Heart right ventricle (tissue), 16 donors: ENCODE results near the gene PRKAB1. TPM values are rescaled to one million over a fixed set of nuclear protein-coding genes. Genes with fewer than 3 reads are reported as not detected.

Experiments used
- ATAC-seq, 8 donors: fragments of 200-7000 bp; cut with Tn5 transposase; one replicate each; pipeline ENCODE4 v1.9.1; 2020; ENCODE audit warnings: mild to moderate bottlenecking in 8 of 8, moderate library complexity in 8 of 8, moderate number of reproducible peaks in 1 of 8
- DNase-seq, 2 donors: peaks; one replicate each; pipeline ENCODE4 v3.0.0-alpha.2; 2020
- H3K27ac ChIP-seq, 10 donors: fragments of 200-600 bp; sonication (generic) in 2 of 10; one replicate each; pipeline versions ENCODE4 v1.5.0 to v1.8.0; 2020 to 2022; ENCODE audit warnings: mild to moderate bottlenecking in 3 of 10
- H3K27me3 ChIP-seq, 7 donors: fragments of 200-600 bp; one replicate each; pipeline ENCODE4 v1.8.0; 2021 to 2022; ENCODE audit warnings: mild to moderate bottlenecking in 2 of 7
- H3K36me3 ChIP-seq, 9 donors: fragments of 200-600 bp; sonication (generic) in 1 of 9; one replicate each; pipeline versions ENCODE4 v1.5.0 to v1.8.0; 2020 to 2022; ENCODE audit warnings: mild to moderate bottlenecking in 2 of 9
- H3K4me1 ChIP-seq, 9 donors: fragments of 200-600 bp; sonication (generic) in 1 of 9; one replicate each; pipeline versions ENCODE4 v1.5.0 to v1.8.0; 2020 to 2022; ENCODE audit warnings: mild to moderate bottlenecking in 4 of 9
- H3K4me3 ChIP-seq, 10 donors: fragments of 200-600 bp; sonication (generic) in 2 of 10; one replicate each; pipeline versions ENCODE4 v1.5.0 to v1.8.0; 2020 to 2022; ENCODE audit warnings: mild to moderate bottlenecking in 7 of 10, moderate library complexity in 2 of 10
- H3K9me3 ChIP-seq, 11 donors: fragments of 200-600 bp in 10 of 11; sonication (generic) in 2 of 11; one replicate each; pipeline versions ENCODE4 v1.5.0 to v1.8.0; 2013 to 2022; ENCODE audit warnings: mild to moderate bottlenecking in 2 of 11, control low read depth in 1 of 11, moderate library complexity in 1 of 11
- CTCF ChIP-seq, 9 donors: fragments of 200-600 bp; sonication (generic) in 2 of 9; IDR thresholded peaks; one replicate each; pipeline versions ENCODE4 v1.5.0 to v1.8.0; 2021 to 2022; ENCODE audit warnings: antibody characterized with exemption in 9 of 9, mild to moderate bottlenecking in 5 of 9, moderate library complexity in 1 of 9
- WGBS, 2 donors: extraction: QIAGEN DNeasy Blood & Tissue Kit; methylation state at CpG; one replicate each; pipeline ENCODE4 v1.1.7; 2013; ENCODE audit warnings: inconsistent platforms in 1 of 2; 5-methylcytosine and 5-hydroxymethylcytosine counted together
- intact Hi-C, 10 donors: fragments of 100-400 bp; cut with DNase I; formaldehyde crosslinking; loops; one replicate each; pipeline versions ENCODE4 v1.11.1 to v1.14.2; 2022
- polyA plus RNA-seq, 2 donors: library from polyadenylated mRNA; stranded (reverse); fragments of 200-250 nt; gene quantifications; one replicate each; pipeline ENCODE4 v1.2.3, GENCODE V29; 2013
- total RNA-seq, 10 donors: library from RNA; stranded (reverse); fragmentation: NEBNext Ultra II Directional in 3 of 10; extraction: Animal tissue kit (Norgen Biotek cat#: 25700) in 3 of 10; gene quantifications; one replicate each; pipeline versions ENCODE4 v1.2.1 to v1.2.4, GENCODE V29; 2021 to 2023
- donor health status: Arrhythmogenic right ventricular cardiomyopathy.
- donor health status: ischemic (EF 13 %, LVEDD 7.1; RV severe dilation, severe dysfunction).
- donor health status: healthy with polysubstance abuse.
- donor health status: DM: no; HTN: yes; CAD: no.
- donor health status: DM: no; HTN: no; CAD: no.
- donor health status: ischemic (EF 25% LVEDD 6.9; RV normal size, moderate dysfunction).
- donor health status: ischemic (EF 25% LVEDD 5.7; RV mildly dilated, moderate dysfunction).
- donor health status: healthy.
- donor health status: DM: yes; HTN: yes; CAD: no.
- donor health status: Ischemic cardiomyopathy.
- donor health status: ischemic (EF 35%, LVEDD 5.7; RV mildly dilated, moderate dysfunction).
- donor health status: nonischemic (EF 11% LVEDD 7.7; RV severe dilation, severe dysfunction).
- donor health status: DM: yes; HTN: yes; CAD: no.
- donor health status: PGD.
- donor health status: ischemic (EF 29% LVEDD 5.4; RV normal size, mild dysfunction).
- donor health status: nonischemic (EF 23%, LVEDD 6.1; RV moderate dilation, normal function).

The PRKAB1 gene
- total and polyA plus RNA-seq, 12 donors: 8.6 to 14.5 (median 11.0) TPM

GRCh38 chr12:119668324-119668841 is 450 bp downstream of the PRKAB1 start:
- no peaks in the 10 kb centered on the region for H3K9me3 ChIP-seq
- no peaks in the 10 kb centered on the region for H3K27me3 ChIP-seq
- intact Hi-C loops: loop anchor here in 7 of 10 donors (5.0 to 10.0 kb wide), 4 partner anchors 49 to 116 kb away; no protein-coding TSS in a partner anchor
- peak overlapping the region; percentile 64 to 99 (median 90) for H3K4me3 ChIP-seq
- no peak for DNase-seq
- no peak for TF ChIP-seq CTCF (IDR thresholded peaks at IDR 0.05)
- peaks cover 7 to 71% (median 55%) of the 10 kb centered on the region in 9 donors for H3K4me1 ChIP-seq
- ATAC-seq: peak in 2 of 8 donors; percentile 25 to 38
- H3K27ac ChIP-seq: peak overlapping the region; percentile 83 to 97 (median 94)
- H3K36me3 ChIP-seq: peaks cover 0 to 33% (median 7%) of the 10 kb centered on the region in 9 donors
- whole genome bisulfite sequencing, 2 donors: 5% methylated on average over 14 of the region's 14 CpGs

- no peak for TF ChIP-seq CTCF (IDR thresholded peaks at IDR 0.05)
- Histone ChIP-seq H3K27me3 (no peaks in the 10 kb centered on the region), H3K27ac (peak overlapping the region in 6 of 10 donors; percentile 9 to 50 (median 34)), H3K4me3 (peak overlapping the region in 1 of 10 donors; percentile 2), H3K4me1 (peaks cover 7 to 87% (median 67%) of the 10 kb centered on the region in 9 donors), H3K9me3 (no peaks in the 10 kb centered on the region), H3K36me3 (peaks cover 0 to 48% (median 19%) of the 10 kb centered on the region in 9 donors)
- WGBS, 2 donors: 70 to 78% methylated on average over 11 of the region's 11 CpGs
- intact Hi-C loops: loop anchor here in 7 of 10 donors (5.0 to 10.0 kb wide), 4 partner anchors 47 to 115 kb away; no protein-coding TSS in a partner anchor
- ATAC-seq: no peak
- no peak for DNase-seq
Measured at GRCh38 chr12:119669744-119670472, 2.0 kb downstream of the PRKAB1 start.

GRCh38 chr12:119671070-119671469 is 3.1 kb downstream of the PRKAB1 start:
- H3K27ac ChIP-seq: peak overlapping the region in 2 of 10 donors; percentile 18 to 28
- 94 to 95% methylated on average over 3 of the region's 3 CpGs for WGBS, 2 donors
- H3K27me3 ChIP-seq: no peaks in the 10 kb centered on the region
- ATAC-seq (no peak), DNase-seq (no peak)
- intact Hi-C loops: no loop called here
- H3K36me3 ChIP-seq: peaks cover 0 to 60% (median 30%) of the 10 kb centered on the region in 9 donors
- no peaks in the 10 kb centered on the region for H3K9me3 ChIP-seq
- peaks cover 6 to 90% (median 62%) of the 10 kb centered on the region in 9 donors for H3K4me1 ChIP-seq
- H3K4me3 ChIP-seq: no peak overlapping the region
- TF ChIP-seq CTCF (IDR thresholded peaks at IDR 0.05): no peak

- TF ChIP-seq CTCF (IDR thresholded peaks at IDR 0.05): no peak
- peak overlapping the region in 8 of 10 donors; percentile 9 to 91 (median 78) for H3K27ac ChIP-seq
- DNase-seq (no peak), ATAC-seq (no peak)
- no peak overlapping the region for H3K4me3 ChIP-seq
- H3K27me3 ChIP-seq: no peaks in the 10 kb centered on the region
- WGBS, 2 donors: 72 to 76% methylated on average over 8 of the region's 8 CpGs
- H3K4me1 ChIP-seq: peaks cover 3 to 82% (median 51%) of the 10 kb centered on the region in 9 donors
- intact Hi-C loops: no loop called here
- no peaks in the 10 kb centered on the region for H3K9me3 ChIP-seq
- H3K36me3 ChIP-seq: peaks cover 0 to 71% (median 42%) of the 10 kb centered on the region in 9 donors
Measured at GRCh38 chr12:119672194-119672593, 4.3 kb downstream of the PRKAB1 start.
